ENCODE data around the gene LEO1.

The LEO1 gene

DNA sequence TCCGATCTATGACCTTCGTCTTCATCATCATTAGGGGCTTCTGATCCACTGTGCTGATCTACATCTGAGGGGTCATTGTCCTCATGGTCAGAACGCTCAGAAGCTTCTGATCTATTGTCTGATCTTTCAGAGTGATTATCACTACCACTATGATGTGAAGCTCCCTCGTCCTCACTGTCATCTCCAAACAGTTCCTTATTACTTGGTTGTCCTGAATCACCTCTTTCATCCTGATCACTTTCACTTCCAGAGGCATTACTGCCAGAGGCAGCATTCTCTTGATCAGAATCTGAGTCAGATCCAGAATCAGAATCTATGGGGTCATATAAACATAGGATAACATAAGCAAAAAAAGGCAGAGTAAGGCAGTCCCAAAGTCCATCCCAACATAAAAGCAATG lies 5.4 kb downstream of the LEO1 start:
- Histone ChIP-seq H3K9ac (ENCODE audit: low read length in 2 of 2) (no peak overlapping the region), H3K4me3 (ENCODE audit: low read length in 2 of 2) (no peak overlapping the region), H3K27me3 (ENCODE audit: control insufficient read depth in 1 of 2, insufficient read depth in 2 of 2, low read length in 2 of 2) (no peaks in the 10 kb centered on the region), H3K4me1 (ENCODE audit: control insufficient read depth, insufficient read depth, low read length) (peaks cover 5% of the 10 kb centered on the region), H3K9me3 (ENCODE audit: control insufficient read depth in 2 of 2, low read length in 2 of 2) (no peaks in the 10 kb centered on the region), H3K36me3 (ENCODE audit: control insufficient read depth in 2 of 2, insufficient read depth in 2 of 2, low read length in 2 of 2) (peaks cover 5 to 9% of the 10 kb centered on the region in 2 donors), H3K27ac (ENCODE audit: low read length) (no peak overlapping the region)

DNA sequence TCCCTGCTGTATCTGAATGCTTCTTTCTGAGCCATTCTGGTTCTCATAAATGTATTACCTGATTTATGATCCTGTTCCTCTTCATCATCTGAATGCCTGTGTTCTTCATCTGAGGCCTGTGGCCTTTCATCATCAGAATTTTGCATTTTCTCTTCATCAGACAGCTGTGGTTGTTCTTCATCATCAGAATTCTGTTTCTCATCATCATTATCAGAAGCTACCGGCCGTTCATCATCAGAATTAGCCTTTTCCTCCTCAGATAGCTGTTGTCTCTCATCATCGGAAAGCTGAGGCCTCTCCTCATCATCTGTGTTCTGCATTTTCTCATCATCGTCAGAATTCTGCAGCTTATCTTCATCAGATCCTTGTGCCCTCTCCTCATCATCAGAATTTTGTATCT lies 5.9 kb downstream of the LEO1 start:
- Histone ChIP-seq H3K27ac (ENCODE audit: low read length) (no peak overlapping the region), H3K4me1 (ENCODE audit: control insufficient read depth, insufficient read depth, low read length) (peaks cover 1% of the 10 kb centered on the region), H3K9ac (ENCODE audit: low read length in 2 of 2) (no peak overlapping the region), H3K9me3 (ENCODE audit: control insufficient read depth in 2 of 2, low read length in 2 of 2) (no peaks in the 10 kb centered on the region), H3K4me3 (ENCODE audit: low read length in 2 of 2) (no peak overlapping the region), H3K36me3 (ENCODE audit: control insufficient read depth in 2 of 2, insufficient read depth in 2 of 2, low read length in 2 of 2) (peaks cover 6 to 12% of the 10 kb centered on the region in 2 donors), H3K27me3 (ENCODE audit: control insufficient read depth in 1 of 2, insufficient read depth in 2 of 2, low read length in 2 of 2) (no peaks in the 10 kb centered on the region)

DNA sequence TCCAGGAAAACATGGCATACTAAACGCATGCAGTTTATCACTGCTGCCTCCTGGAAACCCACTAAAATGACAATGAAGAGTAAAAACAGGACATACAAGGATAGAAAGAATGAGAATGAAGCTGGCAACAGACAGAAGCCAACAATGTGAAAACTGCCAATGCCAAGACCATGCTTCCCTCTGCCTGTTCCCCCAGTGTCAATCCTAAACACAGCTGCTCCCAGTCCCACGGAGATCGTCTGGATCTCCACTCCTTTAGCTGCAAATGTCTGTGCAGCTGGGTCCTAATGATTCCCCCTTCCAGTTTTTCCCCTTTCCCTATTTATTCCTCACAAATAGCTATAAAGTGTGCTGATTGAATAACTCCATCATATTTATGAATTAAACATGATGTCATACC lies 16.1 kb downstream of the LEO1 start:
- no peaks in the 10 kb centered on the region for H3K4me1 ChIP-seq (ENCODE audit: control insufficient read depth, insufficient read depth, low read length)
- H3K27me3 ChIP-seq (ENCODE audit: control insufficient read depth in 1 of 2, insufficient read depth in 2 of 2, low read length in 2 of 2): no peaks in the 10 kb centered on the region
- peaks cover 35 to 45% of the 10 kb centered on the region in 2 donors for H3K36me3 ChIP-seq (ENCODE audit: control insufficient read depth in 2 of 2, insufficient read depth in 2 of 2, low read length in 2 of 2)
- no peak overlapping the region for H3K4me3 ChIP-seq (ENCODE audit: low read length in 2 of 2)
- H3K27ac ChIP-seq (ENCODE audit: low read length): no peak overlapping the region
- H3K9ac ChIP-seq (ENCODE audit: low read length in 2 of 2): no peak overlapping the region
- no peaks in the 10 kb centered on the region for H3K9me3 ChIP-seq (ENCODE audit: control insufficient read depth in 2 of 2, low read length in 2 of 2)

DNA sequence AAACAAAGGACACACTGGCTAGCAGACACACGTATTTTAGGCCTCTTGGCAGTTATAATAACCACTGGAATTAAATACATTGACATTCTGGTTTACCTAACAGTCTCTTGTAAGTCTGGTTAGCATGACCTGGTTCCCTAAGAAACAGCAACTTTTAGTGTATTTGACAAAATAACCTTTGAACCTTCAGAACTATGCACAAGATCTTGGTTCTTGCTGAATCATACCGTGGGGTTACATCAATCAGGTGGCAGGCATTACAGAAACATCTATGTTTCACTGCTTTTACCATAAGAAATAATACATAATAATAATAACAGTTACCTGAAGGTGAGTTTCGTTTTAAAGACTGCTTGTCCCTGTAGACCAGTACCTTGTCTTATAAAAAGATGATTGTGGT lies 18.8 kb downstream of the LEO1 start:
- Histone ChIP-seq H3K9ac (ENCODE audit: low read length in 2 of 2) (no peak overlapping the region), H3K4me3 (ENCODE audit: low read length in 2 of 2) (no peak overlapping the region), H3K36me3 (ENCODE audit: control insufficient read depth in 2 of 2, insufficient read depth in 2 of 2, low read length in 2 of 2) (peaks cover 39 to 46% of the 10 kb centered on the region in 2 donors), H3K27ac (ENCODE audit: low read length) (no peak overlapping the region), H3K27me3 (ENCODE audit: control insufficient read depth in 1 of 2, insufficient read depth in 2 of 2, low read length in 2 of 2) (no peaks in the 10 kb centered on the region), H3K9me3 (ENCODE audit: control insufficient read depth in 2 of 2, low read length in 2 of 2) (no peaks in the 10 kb centered on the region), H3K4me1 (ENCODE audit: control insufficient read depth, insufficient read depth, low read length) (no peaks in the 10 kb centered on the region)

DNA sequence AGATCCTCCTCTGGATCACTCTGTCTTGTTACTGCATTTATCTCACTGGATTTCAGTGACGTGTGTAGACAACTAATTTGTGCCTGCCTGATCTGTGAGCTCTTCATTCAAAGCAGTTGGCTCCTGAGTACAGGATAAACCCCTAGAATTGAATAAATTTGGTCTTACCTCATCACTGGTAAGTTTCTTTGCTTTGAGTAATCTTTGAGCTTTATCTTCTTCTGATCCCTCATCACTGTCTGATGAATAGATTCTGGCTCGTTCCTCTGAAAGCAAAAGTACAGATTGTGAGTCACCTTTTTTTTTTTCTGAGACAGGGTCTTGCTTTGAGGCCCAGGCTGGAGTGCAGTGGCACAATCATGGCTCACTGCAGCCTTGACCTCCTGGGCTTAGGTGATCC lies 24.5 kb downstream of the LEO1 start:
- H3K9me3 ChIP-seq (ENCODE audit: control insufficient read depth in 2 of 2, low read length in 2 of 2): no peaks in the 10 kb centered on the region
- no peaks in the 10 kb centered on the region for H3K27me3 ChIP-seq (ENCODE audit: control insufficient read depth in 1 of 2, insufficient read depth in 2 of 2, low read length in 2 of 2)
- no peak overlapping the region for H3K27ac ChIP-seq (ENCODE audit: low read length)
- no peaks in the 10 kb centered on the region for H3K4me1 ChIP-seq (ENCODE audit: control insufficient read depth, insufficient read depth, low read length)
- peaks cover 38 to 43% of the 10 kb centered on the region in 2 donors for H3K36me3 ChIP-seq (ENCODE audit: control insufficient read depth in 2 of 2, insufficient read depth in 2 of 2, low read length in 2 of 2)
- H3K9ac ChIP-seq (ENCODE audit: low read length in 2 of 2): no peak overlapping the region
- no peak overlapping the region for H3K4me3 ChIP-seq (ENCODE audit: low read length in 2 of 2)

DNA sequence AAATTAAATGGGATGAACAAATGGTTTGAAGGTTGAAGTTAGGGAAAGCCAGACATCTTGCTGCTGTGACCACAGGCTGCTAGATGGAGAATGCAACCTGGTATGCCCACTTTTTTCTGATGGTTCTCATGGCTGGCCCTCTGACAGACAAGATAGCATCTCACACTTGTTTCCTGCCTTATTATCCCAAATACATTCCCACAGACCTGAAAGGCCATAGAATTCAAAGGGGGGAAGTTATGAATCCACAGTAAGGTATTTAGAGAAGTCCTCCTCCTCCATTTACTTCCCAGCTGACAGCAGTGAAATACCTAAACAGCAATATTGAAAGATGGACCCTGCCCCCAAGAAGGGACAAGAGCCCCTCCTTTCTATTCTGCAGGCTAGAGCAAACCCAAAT lies 32.4 kb downstream of the LEO1 start:
- no peak overlapping the region for H3K4me3 ChIP-seq (ENCODE audit: low read length in 2 of 2)
- no peak overlapping the region for H3K9ac ChIP-seq (ENCODE audit: low read length in 2 of 2)
- no peaks in the 10 kb centered on the region for H3K9me3 ChIP-seq (ENCODE audit: control insufficient read depth in 2 of 2, low read length in 2 of 2)
- no peaks in the 10 kb centered on the region for H3K4me1 ChIP-seq (ENCODE audit: control insufficient read depth, insufficient read depth, low read length)
- peaks cover 6 to 7% of the 10 kb centered on the region in 2 donors for H3K36me3 ChIP-seq (ENCODE audit: control insufficient read depth in 2 of 2, insufficient read depth in 2 of 2, low read length in 2 of 2)
- H3K27ac ChIP-seq (ENCODE audit: low read length): no peak overlapping the region
- no peaks in the 10 kb centered on the region for H3K27me3 ChIP-seq (ENCODE audit: control insufficient read depth in 1 of 2, insufficient read depth in 2 of 2, low read length in 2 of 2)

DNA sequence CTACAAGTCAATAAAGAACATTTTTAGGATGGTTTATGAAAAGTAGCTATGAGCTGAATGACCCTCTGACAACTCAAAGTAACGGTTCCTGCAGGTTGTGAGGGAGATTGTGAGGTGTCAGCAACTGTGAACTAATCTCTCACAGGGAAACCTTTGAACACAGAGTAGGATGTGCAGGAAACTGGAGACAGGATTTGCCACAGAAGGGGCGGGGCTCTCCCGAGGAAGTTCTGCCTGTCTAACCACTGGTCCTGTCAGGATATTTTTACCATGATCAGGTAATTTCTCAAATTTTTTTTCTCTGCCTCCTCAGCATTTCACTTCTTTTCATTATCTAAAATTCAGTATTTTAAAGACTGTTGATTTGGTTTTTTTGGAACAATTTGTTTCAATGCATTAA lies 33.3 kb downstream of the LEO1 start:
- Histone ChIP-seq H3K9me3 (ENCODE audit: control insufficient read depth in 2 of 2, low read length in 2 of 2) (no peaks in the 10 kb centered on the region), H3K4me3 (ENCODE audit: low read length in 2 of 2) (no peak overlapping the region), H3K36me3 (ENCODE audit: control insufficient read depth in 2 of 2, insufficient read depth in 2 of 2, low read length in 2 of 2) (peaks cover 5 to 6% of the 10 kb centered on the region in 2 donors), H3K27me3 (ENCODE audit: control insufficient read depth in 1 of 2, insufficient read depth in 2 of 2, low read length in 2 of 2) (no peaks in the 10 kb centered on the region), H3K4me1 (ENCODE audit: control insufficient read depth, insufficient read depth, low read length) (no peaks in the 10 kb centered on the region), H3K27ac (ENCODE audit: low read length) (no peak overlapping the region), H3K9ac (ENCODE audit: low read length in 2 of 2) (no peak overlapping the region)

DNA sequence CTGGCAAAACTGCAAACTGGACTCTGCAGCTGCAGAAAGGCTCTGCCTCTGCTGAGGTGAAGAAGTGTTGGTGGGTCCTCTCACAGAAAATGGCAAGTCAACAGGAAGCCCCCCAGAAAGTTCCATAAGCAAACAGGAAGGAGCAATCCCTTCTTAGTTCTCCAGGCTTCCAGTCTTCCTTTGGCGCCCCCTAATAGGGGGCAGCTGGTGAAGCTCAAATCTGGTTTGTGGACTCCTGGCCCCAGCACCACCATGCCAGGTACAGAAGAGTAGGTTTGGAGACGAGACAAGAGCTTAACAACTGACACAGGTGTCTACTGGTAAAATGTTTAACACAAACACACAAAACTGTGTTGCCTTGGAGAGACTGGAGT lies 35.5 kb downstream of the LEO1 start:
- H3K36me3 ChIP-seq (ENCODE audit: control insufficient read depth in 2 of 2, insufficient read depth in 2 of 2, low read length in 2 of 2): peaks cover 5 to 6% of the 10 kb centered on the region in 2 donors
- H3K9ac ChIP-seq (ENCODE audit: low read length in 2 of 2): no peak overlapping the region
- H3K4me1 ChIP-seq (ENCODE audit: control insufficient read depth, insufficient read depth, low read length): no peaks in the 10 kb centered on the region
- H3K27ac ChIP-seq (ENCODE audit: low read length): no peak overlapping the region
- H3K27me3 ChIP-seq (ENCODE audit: control insufficient read depth in 1 of 2, insufficient read depth in 2 of 2, low read length in 2 of 2): no peaks in the 10 kb centered on the region
- H3K9me3 ChIP-seq (ENCODE audit: control insufficient read depth in 2 of 2, low read length in 2 of 2): no peaks in the 10 kb centered on the region
- no peak overlapping the region for H3K4me3 ChIP-seq (ENCODE audit: low read length in 2 of 2)

DNA sequence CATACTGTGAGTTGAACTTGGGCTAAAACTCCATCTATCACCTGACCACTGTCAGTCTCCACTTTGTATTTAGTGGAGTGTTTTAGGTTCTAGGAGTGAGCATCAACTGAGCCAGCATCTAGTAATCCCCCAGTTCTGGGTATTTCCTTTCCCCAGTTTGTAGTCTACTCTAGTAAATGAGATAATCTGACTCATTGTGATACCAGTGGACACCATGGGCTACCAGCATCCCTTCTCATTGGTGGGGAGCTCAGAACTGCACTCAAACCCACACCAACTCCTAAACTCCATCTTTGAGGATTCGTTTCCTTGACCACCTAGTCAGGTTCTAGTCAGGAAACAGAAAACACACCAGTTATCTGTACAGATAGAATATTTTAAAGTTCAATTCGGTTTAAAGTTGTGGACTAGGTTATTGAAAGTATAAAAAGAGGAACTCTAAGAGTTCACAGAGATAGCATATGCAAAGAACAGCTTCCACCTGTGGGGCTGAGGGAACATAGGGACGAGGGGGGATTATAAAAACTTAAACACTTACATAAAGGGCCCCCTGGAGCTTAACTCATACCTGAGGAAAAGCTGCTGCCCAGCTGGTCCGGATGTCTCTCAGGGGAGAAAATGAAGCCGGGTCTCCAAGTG lies 36.0 kb downstream of the LEO1 start:
- H3K36me3 ChIP-seq (ENCODE audit: control insufficient read depth in 2 of 2, insufficient read depth in 2 of 2, low read length in 2 of 2): peaks cover 7 to 9% of the 10 kb centered on the region in 2 donors
- H3K4me3 ChIP-seq (ENCODE audit: low read length in 2 of 2): no peak overlapping the region
- H3K27me3 ChIP-seq (ENCODE audit: control insufficient read depth in 1 of 2, insufficient read depth in 2 of 2, low read length in 2 of 2): no peaks in the 10 kb centered on the region
- no peaks in the 10 kb centered on the region for H3K4me1 ChIP-seq (ENCODE audit: control insufficient read depth, insufficient read depth, low read length)
- H3K9ac ChIP-seq (ENCODE audit: low read length in 2 of 2): no peak overlapping the region
- H3K9me3 ChIP-seq (ENCODE audit: control insufficient read depth in 2 of 2, low read length in 2 of 2): no peaks in the 10 kb centered on the region
- no peak overlapping the region for H3K27ac ChIP-seq (ENCODE audit: low read length)

DNA sequence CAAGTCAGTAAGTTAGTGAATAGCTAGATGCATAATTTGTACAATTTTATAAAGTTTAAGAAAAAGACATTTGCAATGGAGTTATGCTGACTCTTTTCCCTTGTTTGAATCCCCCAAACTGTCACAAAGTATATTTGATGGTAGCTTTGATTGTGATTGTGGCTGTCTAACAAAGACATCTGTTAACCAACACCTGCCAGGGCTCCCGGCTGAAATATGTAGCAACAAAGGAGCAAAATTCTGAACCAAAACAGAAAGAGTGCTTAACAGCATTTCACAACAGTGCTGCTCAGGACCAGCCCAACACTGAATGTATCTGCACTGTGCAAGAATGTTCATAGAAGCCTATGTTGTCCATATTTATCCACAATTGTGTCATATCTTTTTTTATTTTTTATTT lies 39.4 kb downstream of the LEO1 start:
- Histone ChIP-seq H3K36me3 (ENCODE audit: control insufficient read depth in 2 of 2, insufficient read depth in 2 of 2, low read length in 2 of 2) (peaks cover 3 to 6% of the 10 kb centered on the region in 2 donors), H3K4me3 (ENCODE audit: low read length in 2 of 2) (no peak overlapping the region), H3K27me3 (ENCODE audit: control insufficient read depth in 1 of 2, insufficient read depth in 2 of 2, low read length in 2 of 2) (no peaks in the 10 kb centered on the region), H3K9ac (ENCODE audit: low read length in 2 of 2) (no peak overlapping the region), H3K4me1 (ENCODE audit: control insufficient read depth, insufficient read depth, low read length) (no peaks in the 10 kb centered on the region), H3K27ac (ENCODE audit: low read length) (no peak overlapping the region), H3K9me3 (ENCODE audit: control insufficient read depth in 2 of 2, low read length in 2 of 2) (no peaks in the 10 kb centered on the region)

DNA sequence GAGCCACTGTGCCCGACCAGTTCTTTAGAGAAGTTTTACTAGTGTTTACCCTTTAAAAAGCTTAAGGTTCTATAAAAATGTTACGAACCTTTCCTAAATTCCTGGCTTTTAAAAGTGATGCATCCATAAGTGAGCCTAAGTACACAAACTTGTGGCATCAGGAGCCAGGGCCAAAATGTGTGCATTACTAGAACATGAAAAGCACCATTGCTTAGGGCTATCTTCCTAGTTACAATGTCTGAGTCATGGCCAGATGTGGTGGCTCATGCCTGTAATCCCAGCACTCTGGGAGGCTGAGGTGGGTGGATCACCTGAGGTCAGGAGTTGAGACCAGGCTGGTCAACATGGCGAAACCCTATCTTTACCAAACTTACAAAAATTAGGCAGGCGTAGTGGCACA lies 39.9 kb downstream of the LEO1 start:
- Histone ChIP-seq H3K27me3 (ENCODE audit: control insufficient read depth in 1 of 2, insufficient read depth in 2 of 2, low read length in 2 of 2) (no peaks in the 10 kb centered on the region), H3K36me3 (ENCODE audit: control insufficient read depth in 2 of 2, insufficient read depth in 2 of 2, low read length in 2 of 2) (peaks cover 3 to 6% of the 10 kb centered on the region in 2 donors), H3K4me1 (ENCODE audit: control insufficient read depth, insufficient read depth, low read length) (no peaks in the 10 kb centered on the region)

More for the DNA sequence above, 39.9 kb downstream of the LEO1 start:
- Histone ChIP-seq H3K9ac (ENCODE audit: low read length in 2 of 2) (no peak overlapping the region), H3K4me3 (ENCODE audit: low read length in 2 of 2) (no peak overlapping the region), H3K9me3 (ENCODE audit: control insufficient read depth in 2 of 2, low read length in 2 of 2) (no peaks in the 10 kb centered on the region), H3K27ac (ENCODE audit: low read length) (no peak overlapping the region)

Measured in stomach smooth muscle (tissue), 2 donors.